Ovary (tissue), 9 donors: ENCODE measurements around the gene MS4A4E. TPM values are rescaled to one million over a fixed set of nuclear protein-coding genes. Genes with fewer than 3 reads are reported as not detected.

ENCODE experiments used
- DNase-seq, 5 donors: peaks; one replicate each; pipeline ENCODE4 v3.0.0-alpha.2; 2019 to 2020
- H3K27ac ChIP-seq, 2 donors: fragments of 200-600 bp; one replicate each; pipeline versions ENCODE4 v1.5.1 to v1.8.0; 2019 to 2022
- H3K27me3 ChIP-seq: fragments of 200-600 bp; one replicate; pipeline ENCODE4 v1.8.0; 2022
- H3K36me3 ChIP-seq: fragments of 200-600 bp; sonication (generic); one replicate; pipeline ENCODE4 v1.5.1; 2019
- H3K4me1 ChIP-seq: one replicate; pipeline ENCODE4 v1.8.1; 2013; ENCODE audit warnings: mild to moderate bottlenecking, moderate library complexity; ENCODE audit not compliant: insufficient read depth
- H3K4me3 ChIP-seq: fragments of 200-600 bp; sonication (generic); one replicate; pipeline ENCODE4 v1.5.1; 2017
- H3K9me3 ChIP-seq, 2 donors: fragments of 200-600 bp in 1 of 2; sonication (generic) in 1 of 2; one replicate each; pipeline versions ENCODE4 v1.5.1 to v1.8.1; 2013 to 2019; ENCODE audit warnings: mild to moderate bottlenecking in 1 of 2, moderate library complexity in 1 of 2
- EP300 ChIP-seq: sonication (generic); formaldehyde crosslinking; IDR thresholded peaks from one replicate; pipeline ENCODE4 v1.6.1; 2017; ENCODE audit warnings: antibody characterized with exemption
- POLR2A ChIP-seq: fragments of 450-650 bp; IDR thresholded peaks from one replicate; pipeline ENCODE4 v1.6.1; 2017; ENCODE audit warnings: antibody characterized with exemption, mild to moderate bottlenecking, moderate library complexity
- WGBS, 3 donors: extraction: QIAGEN DNeasy Blood & Tissue Kit in 1 of 3; methylation state at CpG; one replicate each; pipeline versions ENCODE4 v1.1.5 to v1.1.7; 2013 to 2017; 5-methylcytosine and 5-hydroxymethylcytosine counted together
- intact Hi-C, 4 donors: fragments of 100-400 bp; cut with DNase I; formaldehyde crosslinking; loops; one replicate each; pipeline versions ENCODE4 v1.11.0 to v1.15.1; 2022 to 2023
- polyA plus RNA-seq, 2 donors: library from polyadenylated mRNA; stranded (reverse); fragments of 200-250 nt in 1 of 2; fragments of 350-450 nt in 1 of 2; fragmentation: Illumina TruSeq in 1 of 2; extraction: RNeasy Lipid Tissue Mini Kit (QIAGEN cat#74804) in 1 of 2; gene quantifications; one replicate each; pipeline ENCODE4 v1.2.3, GENCODE V29; 2013 to 2014
- total RNA-seq, 7 donors: library from RNA; depleted of rRNA in 2 of 7; stranded (reverse); fragments of >200 nt in 2 of 7; fragmentation: NEBNext Ultra II Directional in 3 of 7; extraction: Animal tissue kit (Norgen Biotek cat#: 25700) in 3 of 7; gene quantifications; one replicate each; pipeline versions ENCODE4 v1.1.0 to v1.2.4, GENCODE V29; 2016 to 2023
- TF ChIP-seq, protein P1 (sequence below), 3 donors: fragments of 450-650 bp in 2 of 3; fragments of 200-600 bp in 1 of 3; IDR thresholded peaks; one replicate each; pipeline versions ENCODE4 v1.5.1 to v1.8.0; 2016 to 2022; ENCODE audit warnings: antibody characterized with exemption in 3 of 3, mild to moderate bottlenecking in 1 of 3
- donor health status: DM: no; HTN: no; CAD: no; lungs with moderate emphysema.
- donor health status: DM: no; HTN: no; CAD: no.
- donor health status: Bipolar disorder and iron deficiency.
- donor health status: DM: yes; HTN: yes; CAD: no.
- donor health status: DM: no; HTN: no; CAD: no.
- donor health status: DM: yes; HTN: yes; CAD: no.

Gene MS4A4E
- total and polyA plus RNA-seq, 9 donors: 0.27 to 1.3 (median 0.71) TPM

DNA sequence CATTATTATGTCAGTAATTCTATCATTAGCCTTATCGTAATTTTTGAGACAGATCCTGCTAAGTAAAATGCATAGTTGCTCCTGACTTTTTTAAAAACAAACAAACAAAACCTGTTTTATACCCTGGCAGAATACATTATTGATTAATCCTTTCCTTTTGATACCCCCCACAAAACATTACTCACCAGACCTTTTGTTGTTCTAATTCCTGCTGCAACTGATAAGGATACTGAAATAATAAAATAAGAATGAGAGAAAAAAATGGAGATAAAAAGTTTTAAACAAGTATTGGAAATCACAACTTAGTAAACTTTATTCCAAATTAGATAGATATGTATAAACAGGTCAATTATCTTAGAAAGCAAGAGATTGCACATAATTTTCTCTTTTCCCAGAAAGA is 28.6 kb downstream of the MS4A4E start:
- Histone ChIP-seq H3K4me3 (no peak overlapping the region), H3K36me3 (no peaks in the 10 kb centered on the region), H3K27me3 (no peaks in the 10 kb centered on the region), H3K27ac (no peak overlapping the region), H3K4me1 (no peaks in the 10 kb centered on the region), H3K9me3 (no peaks in the 10 kb centered on the region)
- TF ChIP-seq EP300 (no peak), POLR2A (no peak)
- TF ChIP-seq, protein P1, sequence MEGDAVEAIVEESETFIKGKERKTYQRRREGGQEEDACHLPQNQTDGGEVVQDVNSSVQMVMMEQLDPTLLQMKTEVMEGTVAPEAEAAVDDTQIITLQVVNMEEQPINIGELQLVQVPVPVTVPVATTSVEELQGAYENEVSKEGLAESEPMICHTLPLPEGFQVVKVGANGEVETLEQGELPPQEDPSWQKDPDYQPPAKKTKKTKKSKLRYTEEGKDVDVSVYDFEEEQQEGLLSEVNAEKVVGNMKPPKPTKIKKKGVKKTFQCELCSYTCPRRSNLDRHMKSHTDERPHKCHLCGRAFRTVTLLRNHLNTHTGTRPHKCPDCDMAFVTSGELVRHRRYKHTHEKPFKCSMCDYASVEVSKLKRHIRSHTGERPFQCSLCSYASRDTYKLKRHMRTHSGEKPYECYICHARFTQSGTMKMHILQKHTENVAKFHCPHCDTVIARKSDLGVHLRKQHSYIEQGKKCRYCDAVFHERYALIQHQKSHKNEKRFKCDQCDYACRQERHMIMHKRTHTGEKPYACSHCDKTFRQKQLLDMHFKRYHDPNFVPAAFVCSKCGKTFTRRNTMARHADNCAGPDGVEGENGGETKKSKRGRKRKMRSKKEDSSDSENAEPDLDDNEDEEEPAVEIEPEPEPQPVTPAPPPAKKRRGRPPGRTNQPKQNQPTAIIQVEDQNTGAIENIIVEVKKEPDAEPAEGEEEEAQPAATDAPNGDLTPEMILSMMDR (IDR thresholded peaks at IDR 0.05): no peak
- intact Hi-C loops: loop anchor here in 1 of 4 donors (10.0 kb wide), 1 partner anchor 1830 kb away; no protein-coding TSS in a partner anchor
- 64 to 78% (median 77%) methylated on average over 1 of the region's 1 CpG for WGBS, 3 donors
- DNase-seq: no peak

DNA sequence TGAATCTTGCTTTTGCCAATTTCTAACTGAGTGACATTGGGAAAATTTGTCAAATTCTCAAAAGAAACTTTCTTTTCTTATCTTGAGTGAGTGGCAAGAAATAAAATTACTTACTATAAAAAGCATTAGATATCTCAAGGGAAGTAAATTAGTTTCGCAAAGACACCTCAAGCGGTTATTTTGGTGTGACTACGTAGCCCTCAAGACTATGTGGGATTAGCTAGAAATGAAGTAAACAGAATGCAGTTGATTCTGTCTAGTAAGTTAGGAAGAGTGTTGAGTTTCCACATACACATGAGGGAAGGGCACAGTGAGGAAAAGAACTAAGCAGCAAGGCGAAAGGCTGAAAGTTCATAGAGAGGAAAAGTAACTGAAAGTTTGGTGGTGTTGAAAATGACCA is 31.7 kb downstream of the MS4A4E start:
- no peaks in the 10 kb centered on the region for H3K27me3 ChIP-seq
- H3K4me1 ChIP-seq: no peaks in the 10 kb centered on the region
- 95% methylated on average over 4 of the region's 4 CpGs for WGBS, 3 donors
- no peak overlapping the region for H3K27ac ChIP-seq
- no peaks in the 10 kb centered on the region for H3K9me3 ChIP-seq
- no peak for DNase-seq
- intact Hi-C loops: loop anchor here in 1 of 4 donors (10.0 kb wide), 1 partner anchor 1834 kb away; no protein-coding TSS in a partner anchor
- no peak overlapping the region for H3K4me3 ChIP-seq
- no peaks in the 10 kb centered on the region for H3K36me3 ChIP-seq
- no peak for TF ChIP-seq POLR2A
- TF ChIP-seq EP300: no peak
- TF ChIP-seq, protein P1 (IDR thresholded peaks at IDR 0.05): no peak

DNA sequence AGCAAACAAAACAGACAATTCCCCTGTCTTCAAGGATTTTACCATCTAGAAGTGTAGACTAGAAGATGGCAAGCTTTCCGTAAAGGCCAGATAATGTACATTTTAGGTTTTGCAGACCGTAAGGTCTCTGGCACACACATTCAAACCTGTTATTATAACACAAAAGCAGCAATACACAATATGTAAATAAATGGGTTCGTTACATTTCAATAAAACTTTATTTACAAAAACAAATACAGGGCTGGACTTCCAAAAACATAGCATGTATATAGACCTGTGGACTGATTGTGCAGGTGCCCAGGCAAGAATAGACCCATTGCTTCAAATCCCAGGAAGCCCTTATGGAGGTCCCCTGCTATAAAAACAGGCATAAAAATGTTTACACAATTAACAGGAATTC is 33.0 kb downstream of the MS4A4E start:
- H3K4me3 ChIP-seq: no peak overlapping the region
- H3K36me3 ChIP-seq: no peaks in the 10 kb centered on the region
- intact Hi-C loops: loop anchor here in 1 of 4 donors (10.0 kb wide), 1 partner anchor 1835 kb away; no protein-coding TSS in a partner anchor

DNA sequence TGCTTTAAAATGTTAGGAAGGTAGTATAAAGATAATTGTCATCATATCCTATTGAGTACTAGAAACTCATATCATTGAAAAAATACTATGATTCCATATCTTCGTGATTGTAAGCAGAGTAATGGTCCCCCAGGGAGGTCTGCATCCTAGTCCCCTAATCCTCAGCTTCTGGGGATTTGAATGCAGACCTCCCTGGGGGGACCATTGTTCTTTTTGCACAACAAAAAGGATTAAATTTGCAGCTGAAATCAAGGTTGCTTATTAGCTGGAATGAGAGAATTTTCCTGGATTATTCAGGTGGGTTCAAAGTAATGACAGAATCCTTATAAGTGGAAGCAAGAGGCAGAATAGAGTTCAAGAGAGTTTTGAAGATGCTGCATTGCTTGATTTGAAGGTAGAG is 34.0 kb downstream of the MS4A4E start:
- Histone ChIP-seq H3K36me3 (no peaks in the 10 kb centered on the region), H3K4me3 (no peak overlapping the region), H3K27me3 (no peaks in the 10 kb centered on the region), H3K9me3 (no peaks in the 10 kb centered on the region), H3K4me1 (no peaks in the 10 kb centered on the region), H3K27ac (no peak overlapping the region)
- 50 to 66% (median 52%) methylated on average over 1 of the region's 1 CpG for WGBS, 3 donors
- TF ChIP-seq POLR2A: no peak
- TF ChIP-seq, protein P1 (IDR thresholded peaks at IDR 0.05): no peak
- intact Hi-C loops: no loop called here
- DNase-seq: no peak

More for the DNA sequence above, 33.0 kb downstream of the MS4A4E start:
- WGBS, 3 donors: 93 to 95% (median 95%) methylated on average over 3 of the region's 3 CpGs
- no peak for DNase-seq
- Histone ChIP-seq H3K4me1 (no peaks in the 10 kb centered on the region), H3K27ac (no peak overlapping the region), H3K9me3 (no peaks in the 10 kb centered on the region), H3K27me3 (no peaks in the 10 kb centered on the region)
- TF ChIP-seq POLR2A (no peak), EP300 (no peak)
- TF ChIP-seq, protein P1 (IDR thresholded peaks at IDR 0.05): no peak
